H9 (cell line): ENCODE data around the gene HPCAL1. TPM values are rescaled to one million over a fixed set of nuclear protein-coding genes. Genes with fewer than 3 reads are reported as not detected.

Experiments used
- DNase-seq: peaks from one replicate; pipeline ENCODE4 v3.0.0-alpha.2; 2017
- H2AFZ ChIP-seq: one replicate; pipeline ENCODE4 v1.6.1; 2013; ENCODE audit warnings: mild to moderate bottlenecking, low read length, control low read depth, moderate library complexity
- H2AK5ac ChIP-seq: 2 replicates; pipeline ENCODE4 v1.6.1; 2013; ENCODE audit warnings: low read length, control low read depth, mixed read lengths; ENCODE audit not compliant: insufficient read length
- H2BK120ac ChIP-seq: one replicate; pipeline ENCODE4 v1.6.1; 2013; ENCODE audit warnings: low read depth, mild to moderate bottlenecking, low read length, control low read depth, inconsistent platforms; ENCODE audit not compliant: poor library complexity, severe bottlenecking
- H2BK12ac ChIP-seq: 2 replicates; pipeline ENCODE4 v1.6.1; 2013; ENCODE audit warnings: low read length, control low read depth, mixed read lengths, low read depth; ENCODE audit not compliant: insufficient read length
- H2BK15ac ChIP-seq: 2 replicates; pipeline ENCODE4 v1.6.1; 2013; ENCODE audit warnings: low read depth, low read length, control low read depth
- H2BK20ac ChIP-seq: one replicate; pipeline ENCODE4 v1.6.1; 2013; ENCODE audit warnings: low read depth, mild to moderate bottlenecking, low read length, control low read depth, inconsistent platforms; ENCODE audit not compliant: poor library complexity, severe bottlenecking
- H2BK5ac ChIP-seq: 2 replicates; pipeline ENCODE4 v1.6.1; 2013; ENCODE audit warnings: low read length, control low read depth, mixed read lengths; ENCODE audit not compliant: insufficient read length
- H3K14ac ChIP-seq: 2 replicates; pipeline ENCODE4 v1.6.1; 2013; ENCODE audit warnings: low read length, control low read depth; ENCODE audit not compliant: insufficient read depth
- H3K18ac ChIP-seq: 2 replicates; pipeline ENCODE4 v1.6.1; 2013; ENCODE audit warnings: low read depth, mild to moderate bottlenecking, mixed read lengths, low read length, control low read depth; ENCODE audit not compliant: insufficient read length
- H3K23ac ChIP-seq: 2 replicates; pipeline ENCODE4 v1.6.1; 2013; ENCODE audit warnings: low read length, control low read depth, mixed read lengths, low read depth; ENCODE audit not compliant: insufficient read length
- H3K23me2 ChIP-seq: 2 replicates; pipeline ENCODE4 v1.6.1; 2013; ENCODE audit warnings: low read depth, mild to moderate bottlenecking, mixed read lengths, low read length, control low read depth; ENCODE audit not compliant: insufficient read length, poor library complexity, severe bottlenecking
- H3K27ac ChIP-seq: 2 replicates; pipeline ENCODE4 v1.5.1; 2013; ENCODE audit warnings: low read length, control low read depth, mixed read lengths, low read depth; ENCODE audit not compliant: insufficient read length
- H3K27me3 ChIP-seq: 2 replicates; pipeline ENCODE4 v1.6.1; 2013; ENCODE audit warnings: low read length, control low read depth, inconsistent platforms; ENCODE audit not compliant: insufficient read depth
- H3K4ac ChIP-seq: 2 replicates; pipeline ENCODE4 v1.6.1; 2013; ENCODE audit warnings: low read depth, mild to moderate bottlenecking, control low read depth, inconsistent platforms, low read length, moderate library complexity
- H3K4me1 ChIP-seq: 2 replicates; pipeline ENCODE4 v1.6.1; 2013; ENCODE audit warnings: low read length, control low read depth, inconsistent platforms; ENCODE audit not compliant: insufficient read depth
- H3K4me2 ChIP-seq: 2 replicates; pipeline ENCODE4 v1.6.1; 2013; ENCODE audit warnings: low read length, control low read depth, mixed read lengths; ENCODE audit not compliant: insufficient read length, insufficient read depth
- H3K56ac ChIP-seq: 2 replicates; pipeline ENCODE4 v1.6.1; 2013; ENCODE audit warnings: low read depth, mild to moderate bottlenecking, mixed read lengths, low read length, control low read depth; ENCODE audit not compliant: insufficient read length
- H3K79me1 ChIP-seq: 2 replicates; pipeline ENCODE4 v1.6.1; 2013; ENCODE audit warnings: low read depth, mild to moderate bottlenecking, moderate library complexity, low read length, control low read depth, inconsistent platforms; ENCODE audit not compliant: insufficient read depth, poor library complexity, severe bottlenecking
- H3K79me2 ChIP-seq: 2 replicates; pipeline ENCODE4 v1.6.1; 2013; ENCODE audit warnings: low read length, control low read depth, inconsistent platforms; ENCODE audit not compliant: insufficient read depth
- H3K9ac ChIP-seq: 2 replicates; pipeline ENCODE4 v1.6.1; 2013; ENCODE audit warnings: low read length, control low read depth, mixed read lengths; ENCODE audit not compliant: insufficient read length; ENCODE audit errors: extremely low read depth
- H3K9me3 ChIP-seq: one replicate; pipeline ENCODE4 v1.6.1; 2013; ENCODE audit warnings: low read depth, low read length, inconsistent platforms; ENCODE audit not compliant: control insufficient read depth
- H3T11ph ChIP-seq: one replicate; pipeline ENCODE4 v1.6.1; 2013; ENCODE audit warnings: mild to moderate bottlenecking, low read length, control low read depth, inconsistent platforms
- H4K20me1 ChIP-seq: one replicate; pipeline ENCODE4 v1.6.1; 2013; ENCODE audit not compliant: control insufficient read depth, insufficient read length, insufficient read depth
- H4K5ac ChIP-seq: 2 replicates; pipeline ENCODE4 v1.6.1; 2013; ENCODE audit warnings: low read depth, mild to moderate bottlenecking, mixed read lengths, low read length, control low read depth; ENCODE audit not compliant: insufficient read length
- H4K8ac ChIP-seq: replicated peaks from 2 replicates; pipeline ENCODE4 v1.6.1; 2013; ENCODE audit warnings: low read length, control low read depth, mixed read lengths, low read depth; ENCODE audit not compliant: insufficient read length
- H4K91ac ChIP-seq: 2 replicates; pipeline ENCODE4 v1.6.1; 2013; ENCODE audit warnings: low read depth, mild to moderate bottlenecking, moderate library complexity, mixed read lengths, low read length, control low read depth; ENCODE audit not compliant: insufficient read length
- H3K27ac Mint-ChIP-seq, 3 experiments: 2 replicates in 2 of 3; 3 replicates in 1 of 3; pipeline ENCODE4 v1.8.0; 2020 to 2021; ENCODE audit warnings: mixed read lengths in 3 of 3, mild to moderate bottlenecking in 1 of 3, moderate library complexity in 1 of 3
- H3K27me3 Mint-ChIP-seq: 2 replicates; pipeline ENCODE4 v1.8.0; 2021; ENCODE audit warnings: low read depth, mild to moderate bottlenecking, moderate library complexity, mixed read lengths
- H3K36me3 Mint-ChIP-seq, 3 experiments: 2 replicates in 2 of 3; 3 replicates in 1 of 3; pipeline ENCODE4 v1.8.0; 2020 to 2021; ENCODE audit warnings: low read depth in 3 of 3, mixed read lengths in 3 of 3; ENCODE audit not compliant: insufficient read depth in 1 of 3
- H3K4me1 Mint-ChIP-seq, 2 experiments: 2 replicates each; pipeline ENCODE4 v1.8.0; 2020; ENCODE audit warnings: mixed read lengths in 2 of 2
- H3K4me3 Mint-ChIP-seq, 2 experiments: 2 replicates in 1 of 2; 3 replicates in 1 of 2; pipeline ENCODE4 v1.8.0; 2020 to 2021; ENCODE audit warnings: mild to moderate bottlenecking in 2 of 2, mixed read lengths in 2 of 2, moderate library complexity in 1 of 2
- H3K9me3 Mint-ChIP-seq, 2 experiments: 2 replicates in 1 of 2; 3 replicates in 1 of 2; pipeline ENCODE4 v1.8.0; 2020; ENCODE audit warnings: mild to moderate bottlenecking in 2 of 2, mixed read lengths in 2 of 2, moderate library complexity in 1 of 2
- CTCF ChIP-seq: fragments of 200-600 bp; sonication (generic); conservative IDR thresholded peaks from 3 replicates; pipeline ENCODE4 v1.8.0; 2021; ENCODE audit warnings: antibody characterized with exemption, mild to moderate bottlenecking
- WGBS: extraction: QIAGEN DNeasy Blood & Tissue Kit; methylation state at CpG from one replicate; pipeline ENCODE4 v1.1.7; 2013; ENCODE audit warnings: missing lambda C conversion rate, low lambda C conversion rate, mixed read lengths; ENCODE audit not compliant: insufficient read length; ENCODE audit errors: extremely low coverage; 5-methylcytosine and 5-hydroxymethylcytosine counted together
- total RNA-seq: library from RNA; stranded (reverse); gene quantifications from 2 replicates; pipeline ENCODE4 v1.2.1, GENCODE V29; 2021

Gene HPCAL1
- total RNA-seq, 1 experiment from 2014 or later = 4.7 TPM

- no peak overlapping the region for H3K27ac ChIP-seq
Observed at GRCh38 chr2:10431797-10432196, 129.1 kb downstream of the HPCAL1 start.

More at GRCh38 chr2:10431797-10432196, 129.1 kb downstream of the HPCAL1 start:
- Histone ChIP-seq H2BK5ac (no peak overlapping the region), H3K4me1 (no peaks in the 10 kb centered on the region), H3T11ph (no peak overlapping the region), H3K23me2 (no peaks in the 10 kb centered on the region), H2BK20ac (no peak overlapping the region), H2AK5ac (no peak overlapping the region), H2BK15ac (no peak overlapping the region), H3K9me3 (no peaks in the 10 kb centered on the region), H3K79me1 (no peaks in the 10 kb centered on the region), H4K5ac (no peak overlapping the region), H3K4ac (no peak overlapping the region), H2BK120ac (no peak overlapping the region), H3K23ac (no peak overlapping the region), H3K27me3 (no peaks in the 10 kb centered on the region), H3K14ac (no peak overlapping the region), H3K79me2 (no peaks in the 10 kb centered on the region), H3K4me2 (no peak overlapping the region), H4K8ac (no peak overlapping the region), H3K9ac (no peak overlapping the region), H4K91ac (no peak overlapping the region), H3K56ac (no peak overlapping the region), H2BK12ac (no peak overlapping the region), H2AFZ (no peak overlapping the region), H4K20me1 (no peaks in the 10 kb centered on the region), H3K18ac (no peak overlapping the region)
- TF ChIP-seq CTCF = peak; percentile 17; the same call in 1 of the 3 replicates
- peaks cover 0 to 4% of the 10 kb centered on the region in 2 experiments; a peak in 1 of 5 replicates for H3K9me3 Mint-ChIP-seq
- H3K27ac Mint-ChIP-seq = no peak overlapping the region
- H3K4me1 Mint-ChIP-seq = peaks cover 6 to 8% of the 10 kb centered on the region in 2 experiments; a peak in 3 of 4 replicates
- H3K27me3 Mint-ChIP-seq = peaks cover 16% of the 10 kb centered on the region
- H3K4me3 Mint-ChIP-seq = peak overlapping the region; percentile 36 to 71
- WGBS = no CpG with 5 or more reads among the region's 16 CpGs
- no peaks in the 10 kb centered on the region for H3K36me3 Mint-ChIP-seq
- no peak for DNase-seq
